Spleen (tissue), 7 donors: ENCODE data around the gene RHCE.

Source experiments
- POLR2A ChIP-seq, 3 donors: fragments of 450-650 bp; IDR thresholded peaks; one replicate each; pipeline ENCODE4 v1.5.1; 2017; ENCODE audit warnings: antibody characterized with exemption in 3 of 3, mild to moderate bottlenecking in 1 of 3
- TF ChIP-seq, protein P1 (sequence below), 11 experiments: fragments of 200-600 bp in 7 of 11; fragments of 450-650 bp in 4 of 11; sonication (generic) in 4 of 11; IDR thresholded peaks in 8 of 11; conservative IDR thresholded peaks in 3 of 11; 1 replicate in 7 of 11; 2 replicates in 4 of 11; pipeline versions ENCODE4 v1.4.0 to v1.8.0; 2016 to 2021; ENCODE audit warnings: antibody characterized with exemption in 11 of 11, inconsistent platforms in 4 of 11, mild to moderate bottlenecking in 1 of 11
- donor health status: DM: no; HTN: no; CAD: no; lungs with moderate emphysema.
- donor health status: DM: no; HTN: no; CAD: no.
- donor health status: DM: no; HTN: no; CAD: no.

- TF ChIP-seq, protein P1, sequence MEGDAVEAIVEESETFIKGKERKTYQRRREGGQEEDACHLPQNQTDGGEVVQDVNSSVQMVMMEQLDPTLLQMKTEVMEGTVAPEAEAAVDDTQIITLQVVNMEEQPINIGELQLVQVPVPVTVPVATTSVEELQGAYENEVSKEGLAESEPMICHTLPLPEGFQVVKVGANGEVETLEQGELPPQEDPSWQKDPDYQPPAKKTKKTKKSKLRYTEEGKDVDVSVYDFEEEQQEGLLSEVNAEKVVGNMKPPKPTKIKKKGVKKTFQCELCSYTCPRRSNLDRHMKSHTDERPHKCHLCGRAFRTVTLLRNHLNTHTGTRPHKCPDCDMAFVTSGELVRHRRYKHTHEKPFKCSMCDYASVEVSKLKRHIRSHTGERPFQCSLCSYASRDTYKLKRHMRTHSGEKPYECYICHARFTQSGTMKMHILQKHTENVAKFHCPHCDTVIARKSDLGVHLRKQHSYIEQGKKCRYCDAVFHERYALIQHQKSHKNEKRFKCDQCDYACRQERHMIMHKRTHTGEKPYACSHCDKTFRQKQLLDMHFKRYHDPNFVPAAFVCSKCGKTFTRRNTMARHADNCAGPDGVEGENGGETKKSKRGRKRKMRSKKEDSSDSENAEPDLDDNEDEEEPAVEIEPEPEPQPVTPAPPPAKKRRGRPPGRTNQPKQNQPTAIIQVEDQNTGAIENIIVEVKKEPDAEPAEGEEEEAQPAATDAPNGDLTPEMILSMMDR (IDR thresholded peaks at IDR 0.05 in 8 of 11, conservative IDR thresholded peaks at IDR 0.05 in 3 of 11), result no peak
- no peak for TF ChIP-seq POLR2A (IDR thresholded peaks at IDR 0.05)
Observed at GRCh38 chr1:25439287-25439686, 18.7 kb upstream of the RHCE start.
